ENCODE results near the gene LELP1.
"Not testable (repeated sequence)": the region's sequence is repeated elsewhere in the genome, so short reads cannot be mapped to it uniquely, and the experiment has no call there.

The LELP1 gene

DNA sequence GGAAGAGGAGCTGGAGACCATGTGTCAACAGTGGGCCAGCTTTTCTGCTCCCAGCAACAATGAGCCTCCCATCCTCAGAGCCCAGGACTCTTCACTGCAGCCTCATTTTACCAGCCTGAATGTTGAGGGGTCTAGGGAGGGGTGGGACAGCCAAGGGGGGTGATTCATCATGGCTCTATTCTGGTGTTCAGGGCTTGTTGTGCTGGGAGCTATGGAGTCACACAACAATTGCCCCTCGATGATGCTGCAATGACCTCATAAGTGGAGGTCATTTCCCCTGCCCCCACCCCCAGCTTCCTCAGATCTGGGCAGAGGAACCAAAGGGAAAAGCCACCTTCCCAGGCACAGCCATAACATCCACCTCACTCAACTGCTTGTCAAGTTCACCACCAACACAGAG, at the start of gene LELP1:
Gene LELP1, plus strand, starts transcription at position 301 of the 400 bp plus-strand sequence. CDS start 1,278 bp downstream, outside the sequence.
- no peak for DNase-seq

DNA sequence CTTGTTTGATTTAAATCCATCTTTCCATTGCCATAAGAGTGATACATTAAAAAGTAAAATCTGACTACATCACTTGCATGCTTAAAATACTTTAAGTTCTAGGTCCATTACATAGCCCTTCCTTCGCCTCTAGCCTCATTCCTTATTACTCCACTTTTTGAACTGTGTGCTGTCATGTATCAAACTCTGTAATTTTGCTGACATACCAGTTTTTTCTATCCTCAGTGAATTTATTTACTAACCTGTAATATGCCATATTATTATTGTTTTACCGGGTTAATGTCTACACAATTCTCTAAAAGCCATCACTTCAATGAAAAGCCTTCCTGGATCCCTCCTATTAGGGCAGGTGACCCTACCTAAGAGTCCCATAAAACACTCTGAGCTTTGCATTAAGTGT, 47.7 kb upstream of the LELP1 start:
- DNase-seq, result no peak

DNA sequence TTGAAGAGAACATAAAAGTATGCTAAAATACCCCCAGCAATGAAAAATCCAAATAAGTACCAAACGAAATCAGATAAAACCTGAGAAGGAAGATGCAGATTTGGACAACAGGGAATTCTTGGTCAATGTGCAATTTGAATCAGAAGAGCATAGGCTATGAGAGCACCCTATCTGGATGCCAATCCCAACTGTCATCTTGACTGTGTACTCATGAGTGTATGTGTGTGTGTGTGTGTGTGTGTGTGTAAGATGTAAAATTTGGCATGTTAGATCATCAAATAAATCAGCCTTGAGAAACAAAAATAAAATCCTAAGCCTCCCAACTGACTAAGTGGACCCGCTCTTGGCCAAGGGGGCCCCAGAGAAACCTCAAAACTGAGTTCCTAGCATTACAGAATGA, 34.5 kb upstream of the LELP1 start:
- no peak for DNase-seq

DNA sequence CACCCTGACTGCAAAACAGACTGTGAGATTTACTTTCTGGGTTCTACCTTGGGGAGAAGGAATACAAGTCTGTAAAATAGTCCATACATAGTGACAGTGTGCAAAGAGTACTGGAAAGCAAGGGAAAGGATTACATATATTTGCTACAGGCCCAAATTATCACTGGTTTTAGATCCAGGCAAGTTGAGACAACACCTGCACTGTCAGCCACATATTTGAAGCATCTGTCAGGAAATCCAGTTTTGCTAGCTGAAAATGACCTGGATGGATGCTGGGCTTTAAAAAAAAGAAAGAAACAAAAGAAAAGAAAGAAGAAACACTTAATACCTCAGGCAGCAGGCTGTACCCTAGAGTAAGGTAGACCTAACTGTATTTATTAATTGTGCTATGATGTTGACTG, 28.6 kb upstream of the LELP1 start:
- DNase-seq, result no peak

DNA sequence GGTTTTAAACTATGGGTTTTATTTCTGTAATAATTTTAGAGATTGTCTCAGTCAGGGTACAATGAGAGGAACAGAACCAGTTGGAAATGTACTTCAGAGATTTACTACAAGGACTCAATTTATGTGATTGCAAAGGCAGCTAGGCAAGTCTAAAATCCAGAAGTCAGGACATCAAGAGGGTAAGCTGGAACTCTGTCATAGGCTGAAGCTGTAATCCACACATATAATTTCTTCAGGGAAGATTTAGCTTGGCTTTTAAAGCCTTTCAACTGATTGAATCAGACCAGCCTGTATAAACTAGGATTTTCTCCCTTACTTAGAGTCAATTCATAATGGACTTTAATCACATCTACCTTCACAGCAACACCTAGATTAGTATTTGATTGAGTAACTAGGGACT, 24.3 kb upstream of the LELP1 start:
- no peak for DNase-seq

DNA sequence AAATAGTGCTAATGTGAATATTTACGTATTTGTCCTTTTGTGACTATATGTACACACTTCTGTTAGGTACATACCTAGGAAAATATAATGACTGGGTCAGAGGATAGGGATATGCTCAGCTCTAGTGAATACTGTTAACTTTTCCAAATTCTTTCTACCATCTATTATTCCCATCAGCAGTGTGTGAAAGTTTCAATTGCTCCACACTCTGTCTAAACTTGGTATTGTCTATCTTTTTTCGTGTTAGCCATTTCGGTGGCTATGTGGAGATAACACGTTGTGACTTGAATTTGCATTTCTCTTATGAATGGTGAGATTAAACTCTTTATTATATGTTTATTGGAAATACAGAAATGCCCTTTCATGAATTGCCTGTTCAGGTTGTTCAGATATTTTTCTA, 22.7 kb upstream of the LELP1 start:
- no peak for DNase-seq

DNA sequence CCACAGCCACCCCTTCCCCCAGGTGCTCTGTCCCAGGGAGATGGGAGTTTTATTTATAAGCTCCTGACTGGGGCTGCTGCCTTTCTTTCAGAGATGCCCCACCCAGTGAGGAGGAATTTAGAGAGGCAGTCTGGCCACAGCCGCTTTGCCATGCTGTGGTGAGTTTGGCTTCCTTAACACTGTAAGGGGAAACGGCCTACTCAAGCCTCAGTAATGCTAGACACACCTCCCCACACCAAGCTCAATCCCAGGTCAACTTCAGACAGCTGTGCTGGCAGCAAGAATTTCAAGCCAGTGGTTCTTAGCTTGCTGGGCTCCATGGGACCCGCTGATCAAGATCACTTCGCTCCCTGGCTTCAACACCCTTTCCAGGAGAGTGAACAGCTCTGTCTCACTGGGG, 14.9 kb upstream of the LELP1 start:
- not testable (repeated sequence) for DNase-seq

DNA sequence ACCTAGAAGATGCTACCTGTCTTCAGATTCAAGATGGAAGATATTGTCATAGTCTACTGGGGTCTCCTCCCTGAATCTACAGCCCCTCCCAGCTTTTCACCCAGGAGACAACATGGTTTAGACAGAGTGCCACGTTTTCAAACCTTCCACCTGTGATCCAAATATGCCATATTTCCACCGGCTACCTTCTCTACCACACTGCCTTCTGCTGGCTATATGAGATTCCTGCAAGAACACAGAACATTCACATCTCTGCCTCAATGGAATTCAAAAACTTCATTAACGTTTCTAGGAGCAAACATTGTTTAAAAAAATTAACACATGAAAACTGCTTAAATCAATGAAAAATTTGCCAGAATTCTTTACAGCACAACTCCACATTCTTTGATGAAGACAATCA, 12.9 kb upstream of the LELP1 start:
- DNase-seq, result no peak

DNA sequence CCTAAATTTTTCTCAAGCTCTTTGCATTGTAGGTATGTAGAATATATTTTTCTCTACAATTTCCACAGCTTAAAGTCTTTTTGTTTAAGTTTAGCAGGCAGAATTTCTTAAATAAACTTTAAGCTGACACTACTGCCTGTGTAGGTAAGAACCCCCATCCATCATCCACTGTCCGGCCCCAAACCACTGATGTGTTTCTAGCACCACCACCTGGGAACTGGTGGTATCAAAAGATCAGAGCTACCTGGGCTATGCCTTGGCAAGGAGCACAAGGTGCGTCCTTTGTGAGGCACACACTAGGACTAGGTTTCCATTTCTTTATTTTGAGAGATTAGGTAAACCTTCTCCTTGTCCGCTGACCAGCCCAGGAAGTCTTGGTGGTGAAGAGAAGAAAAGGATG, 10.5 kb upstream of the LELP1 start:
- no peak for DNase-seq

DNA sequence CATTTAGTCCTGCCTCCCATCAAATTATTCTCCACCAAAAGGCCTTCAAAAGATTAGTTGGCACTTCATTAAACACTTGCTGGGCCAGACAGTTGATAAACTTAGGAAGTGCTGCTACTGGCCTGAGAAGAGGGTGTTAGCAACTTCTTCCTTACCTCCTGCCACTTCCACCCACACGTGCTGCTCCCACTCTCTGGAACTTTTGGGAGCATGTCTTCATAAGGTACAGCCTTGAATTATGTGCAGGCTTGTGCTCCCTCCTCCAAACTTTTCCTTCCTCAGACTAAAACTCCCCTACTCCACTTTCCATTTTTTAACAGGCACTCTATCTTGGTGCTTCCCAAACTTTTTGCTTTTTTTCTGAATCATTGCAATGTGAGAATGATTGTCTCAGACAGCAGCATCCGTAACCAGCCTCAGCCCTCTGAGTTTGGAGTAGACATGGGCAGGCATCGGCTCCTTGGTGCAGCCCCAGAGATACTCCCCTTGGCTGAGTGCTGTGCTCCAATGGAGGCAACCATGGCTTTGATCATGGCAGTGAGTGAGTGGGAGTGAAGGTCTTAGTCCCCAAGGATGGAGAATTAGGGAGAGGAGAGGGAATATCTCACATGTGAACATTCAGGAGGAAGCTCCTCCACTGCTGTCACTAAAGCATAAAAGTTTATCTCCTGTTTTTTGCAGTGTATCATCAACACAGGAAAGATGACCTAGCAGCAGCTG, 8.7 kb upstream of the LELP1 start:
- DNase-seq, result no peak

DNA sequence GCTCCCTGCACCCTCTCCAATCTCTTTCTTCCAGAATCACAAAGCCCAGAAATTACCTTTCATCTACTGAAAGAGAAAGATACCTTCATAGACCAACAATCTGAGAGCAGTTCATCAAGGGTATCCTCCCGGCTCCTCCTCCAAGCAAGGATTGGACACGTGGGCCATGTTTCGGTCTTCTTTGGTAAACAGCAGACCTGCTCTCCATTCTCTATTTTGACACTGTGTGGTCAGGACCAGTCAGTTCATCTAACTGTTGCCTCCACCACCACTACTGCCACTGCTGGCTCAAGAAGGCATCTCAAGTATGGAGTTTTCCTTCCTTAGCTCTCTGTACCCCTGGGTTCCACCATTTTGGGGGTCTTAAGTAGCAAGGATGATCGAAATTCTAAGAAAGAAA, 8.0 kb upstream of the LELP1 start:
- no peak for DNase-seq

DNA sequence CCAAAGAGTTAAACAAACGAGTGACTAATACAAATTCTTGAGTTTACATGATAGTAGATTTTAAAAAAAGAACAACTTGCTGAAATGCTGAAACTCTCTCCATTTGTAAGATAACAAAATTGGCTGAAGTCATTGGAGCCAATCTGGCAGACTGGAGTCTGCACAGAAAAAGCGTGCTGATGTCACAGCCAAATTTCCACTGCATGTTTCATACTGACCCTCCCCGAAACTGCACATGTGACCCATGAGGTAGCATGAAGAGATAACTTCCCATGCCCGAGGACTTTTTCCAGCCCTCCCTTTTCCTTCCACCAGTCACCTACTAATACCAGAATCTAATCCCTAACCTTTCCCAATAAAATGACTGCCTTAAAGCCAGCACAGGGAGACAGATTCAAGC, 1.2 kb upstream of the LELP1 start:
- no peak for DNase-seq

DNA sequence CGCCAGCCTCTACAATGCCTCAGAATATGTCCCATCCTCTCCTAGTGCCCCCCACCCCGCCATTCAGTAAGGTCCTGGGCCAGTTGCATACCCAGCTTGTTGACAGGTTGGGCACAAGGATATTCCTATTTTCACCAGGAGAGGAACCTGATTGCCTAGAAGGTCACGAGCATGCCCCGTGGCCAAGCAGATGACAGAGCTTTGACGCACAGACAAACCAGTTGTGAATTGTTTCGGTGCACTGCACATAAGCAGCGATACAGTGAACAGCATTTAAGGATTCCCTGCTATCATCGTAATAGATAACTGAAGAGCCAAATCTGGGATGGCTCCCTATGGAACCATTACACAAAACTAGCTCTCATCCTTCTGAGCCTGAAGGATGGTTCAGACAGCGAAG, 3.4 kb downstream of the LELP1 start:
- DNase-seq, result no peak

DNA sequence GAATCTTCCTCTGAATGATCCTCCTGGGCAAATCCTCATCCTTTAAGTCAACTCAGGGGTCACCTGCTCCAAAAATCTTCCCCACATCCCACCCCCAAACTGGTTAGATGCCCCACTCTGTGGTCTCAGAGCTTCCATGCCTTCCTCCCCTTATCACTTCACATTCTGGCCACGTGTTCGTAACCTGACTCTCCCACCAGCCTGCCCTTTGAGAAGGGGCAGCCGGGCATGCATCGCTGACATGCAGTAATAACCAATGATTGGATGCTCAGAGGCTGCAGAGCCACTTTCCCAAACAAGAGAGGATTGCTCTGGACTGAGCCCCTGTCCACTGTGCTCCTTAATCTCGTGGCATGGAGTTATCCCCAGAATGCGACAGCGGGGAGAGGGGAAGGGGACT, 7.0 kb downstream of the LELP1 start:
- DNase-seq, result no peak

DNA sequence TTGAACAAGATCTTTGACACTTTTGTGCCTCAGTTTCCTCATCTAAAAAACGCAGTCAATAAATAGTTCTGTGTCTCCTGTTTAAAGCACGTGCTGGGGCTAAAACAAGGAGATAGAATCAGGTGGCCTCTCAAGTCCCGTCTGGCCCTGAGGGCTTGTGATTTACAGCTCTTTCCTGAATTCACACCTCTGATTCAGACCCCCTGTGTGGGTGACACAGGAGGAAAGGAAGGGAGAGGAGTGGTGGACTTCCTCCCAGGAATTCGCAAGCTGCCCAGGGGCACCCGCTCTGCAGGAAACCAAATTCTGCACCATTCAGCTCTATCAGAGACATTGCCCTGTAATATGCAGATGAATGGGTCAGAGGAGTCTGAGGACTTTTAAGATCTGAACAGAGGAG, 9.0 kb downstream of the LELP1 start:
- no peak for DNase-seq

DNA sequence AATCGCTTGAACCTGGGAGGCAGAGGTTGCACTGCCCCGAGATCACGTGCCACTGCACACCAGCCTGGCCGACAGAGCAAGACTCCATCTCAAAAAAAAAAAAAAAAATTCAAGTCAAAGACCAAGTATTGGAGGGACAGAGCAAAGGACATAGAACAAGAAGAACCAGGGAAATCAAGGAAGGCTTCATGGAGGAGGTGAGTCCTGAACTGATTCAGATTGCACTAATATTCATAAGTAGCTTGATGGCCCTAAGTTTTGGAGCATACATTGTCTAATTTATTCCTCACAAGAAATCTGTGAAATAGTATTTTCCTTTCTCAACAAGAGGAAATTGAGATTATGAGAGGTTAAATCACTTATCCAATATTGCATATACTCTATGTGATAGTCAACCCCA, 10.3 kb downstream of the LELP1 start:
- no peak for DNase-seq

DNA sequence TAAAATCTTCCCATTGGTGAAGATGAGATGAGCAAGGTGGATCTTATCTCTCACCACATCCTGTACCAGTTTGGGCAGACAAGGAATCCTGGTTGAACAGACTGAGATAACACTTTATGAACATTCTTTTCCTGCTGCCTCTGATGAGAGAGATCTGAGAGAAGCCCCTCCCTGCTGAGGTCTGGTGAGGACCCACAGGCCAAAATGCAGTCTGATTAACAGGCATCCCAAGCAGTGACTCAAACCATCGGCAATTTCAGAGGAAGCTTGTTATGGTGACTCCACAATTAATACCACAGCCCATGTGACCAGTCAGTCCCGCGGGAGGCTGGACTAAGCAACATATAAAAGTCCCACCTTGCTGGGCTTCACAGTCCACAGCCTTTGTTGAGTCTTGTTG, 14.0 kb downstream of the LELP1 start, which contains the start of gene PRR9:
Gene PRR9, plus strand, starts transcription at position 373 of the 400 bp plus-strand sequence. CDS start 561 bp downstream, outside the sequence.
- no peak for DNase-seq

DNA sequence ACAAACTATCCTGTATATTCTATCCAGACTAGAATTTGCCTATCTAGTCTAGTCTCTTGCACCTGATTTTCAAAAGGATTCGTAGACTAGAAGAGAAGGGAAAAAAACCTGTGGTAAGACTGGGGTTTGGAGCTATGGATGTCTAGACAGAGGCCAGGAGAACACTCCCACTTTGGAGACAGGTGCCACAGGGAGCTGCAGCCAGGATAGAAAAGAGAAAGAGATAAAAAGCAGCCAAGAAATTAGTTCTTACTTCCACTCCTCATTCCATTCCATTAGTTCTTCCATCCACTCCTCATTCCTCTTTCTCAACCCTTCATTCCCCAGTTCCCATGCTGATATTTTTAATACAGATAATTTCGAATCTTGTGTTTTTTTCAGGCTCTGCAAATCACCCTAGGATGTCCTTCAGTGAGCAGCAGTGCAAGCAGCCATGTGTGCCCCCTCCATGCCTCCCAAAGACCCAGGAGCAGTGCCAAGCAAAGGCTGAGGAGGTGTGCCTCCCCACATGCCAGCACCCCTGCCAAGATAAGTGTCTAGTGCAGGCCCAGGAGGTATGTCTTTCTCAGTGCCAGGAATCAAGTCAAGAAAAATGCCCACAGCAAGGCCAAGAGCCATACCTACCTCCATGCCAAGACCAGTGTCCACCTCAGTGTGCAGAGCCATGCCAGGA, 14.7 kb downstream of the LELP1 start:
- DNase-seq, result no peak

DNA sequence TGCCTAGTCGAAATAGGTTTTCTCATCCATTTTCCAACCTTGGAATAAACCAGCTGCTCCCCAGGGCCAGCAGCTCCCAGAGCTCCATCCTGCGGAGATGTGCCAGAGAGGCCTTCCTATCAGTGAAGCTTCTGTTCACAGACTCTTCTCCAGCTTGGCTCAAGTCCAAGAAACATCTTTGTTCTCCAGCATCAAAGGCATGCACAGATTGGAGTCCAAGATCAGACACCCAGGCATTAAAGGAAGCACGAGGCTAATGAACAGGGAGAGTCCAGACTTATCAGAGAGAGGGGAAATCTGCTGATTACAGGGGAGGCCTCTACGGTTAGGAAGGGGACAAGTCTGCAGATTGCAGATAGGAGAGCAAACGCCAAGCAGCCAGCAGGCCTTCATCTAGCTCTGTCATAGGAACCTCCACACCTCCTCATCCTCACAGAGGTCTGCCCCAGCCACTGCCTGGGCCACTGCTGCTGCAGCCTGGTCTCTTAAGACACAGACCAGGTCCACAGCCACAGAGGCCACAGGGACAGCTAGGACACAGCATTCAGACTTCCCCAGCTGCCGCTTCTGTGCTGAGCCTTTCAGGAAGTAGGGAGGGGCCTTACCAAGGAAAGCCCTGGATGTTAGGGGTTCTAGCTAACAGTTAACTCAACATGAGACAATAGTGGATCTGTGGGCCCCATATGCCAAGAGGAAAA, 17.5 kb downstream of the LELP1 start:
- DNase-seq, result no peak

DNA sequence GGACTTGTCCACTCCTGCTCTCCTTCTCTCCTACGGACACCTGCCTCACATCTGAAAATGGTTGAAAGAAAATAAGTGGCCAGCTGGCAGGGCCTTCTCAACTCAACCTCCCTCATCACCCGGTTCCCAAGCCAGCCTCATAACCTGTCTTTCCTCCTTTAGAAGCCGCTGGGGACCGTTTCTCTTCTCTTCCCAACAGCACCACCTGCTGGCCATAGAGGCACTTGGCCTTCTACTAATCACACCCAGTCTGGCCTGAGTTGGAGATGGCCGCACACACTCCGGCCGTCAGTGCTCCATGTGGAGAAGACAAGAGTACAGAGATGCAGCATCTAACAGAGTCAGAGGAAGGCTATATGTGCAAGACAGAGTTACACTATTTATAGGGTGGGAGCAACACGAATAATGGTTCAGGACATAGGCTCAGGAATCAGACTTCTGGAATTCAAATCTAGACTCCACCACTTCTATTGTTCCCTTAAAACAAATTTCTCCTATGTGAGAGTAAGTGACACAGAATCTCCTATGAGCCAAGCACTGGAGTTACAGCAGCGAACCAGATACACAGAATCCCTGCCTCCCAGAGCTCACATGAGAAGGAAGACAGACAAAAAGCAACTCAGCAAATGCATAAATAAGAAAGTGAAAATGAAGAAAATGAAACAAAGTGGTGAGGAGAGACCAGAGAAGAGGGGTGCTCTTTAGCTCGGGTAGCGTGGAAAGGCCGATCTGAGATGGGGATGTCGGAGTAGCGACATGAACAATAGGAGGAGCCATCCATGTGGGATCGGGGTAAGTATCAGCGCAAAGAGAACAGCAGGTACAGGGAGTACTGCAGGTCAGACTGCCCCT, 20.0 kb downstream of the LELP1 start:
- DNase-seq, result peak in 3 of 4 experiments; percentile 2 to 23 (median 4)

DNA sequence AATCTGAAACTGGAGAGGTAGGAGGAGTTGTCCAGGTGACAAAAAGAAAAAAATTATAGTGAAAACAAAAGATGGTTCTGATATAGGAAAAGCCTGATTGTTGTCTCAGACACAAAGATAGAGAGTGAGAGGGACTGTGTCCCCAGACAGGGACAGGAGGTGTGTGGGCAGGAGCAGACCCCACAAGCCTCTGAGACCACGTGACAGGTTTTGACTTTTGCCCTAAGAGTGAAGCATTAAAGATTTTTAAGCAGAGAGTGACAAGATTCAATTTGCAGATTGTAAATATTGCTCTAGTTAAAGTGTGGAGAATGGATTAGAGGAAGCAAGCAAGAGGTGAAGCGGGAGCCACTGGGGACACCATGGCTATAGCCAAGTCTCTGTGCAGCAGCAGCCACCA, 24.6 kb downstream of the LELP1 start:
- DNase-seq, result no peak

DNA sequence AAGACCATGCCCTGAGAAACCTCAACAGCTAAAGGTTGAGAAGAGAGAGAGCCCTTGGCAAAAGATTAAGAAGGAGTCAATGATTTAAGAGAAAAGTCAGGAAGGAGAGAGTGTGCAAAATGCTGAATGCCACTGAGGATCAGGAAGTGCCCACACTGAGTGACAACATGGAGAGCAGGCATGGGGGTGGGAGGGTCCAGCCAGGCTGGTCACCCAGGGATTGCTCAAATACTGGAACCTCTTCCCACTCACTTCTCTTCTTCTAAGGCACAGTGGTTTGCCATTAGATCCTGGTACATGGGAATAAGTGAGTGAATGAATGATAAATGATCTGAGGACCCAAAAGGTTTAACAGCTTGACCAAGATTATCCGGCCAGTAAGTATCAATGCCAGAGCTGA, 25.3 kb downstream of the LELP1 start:
- no peak for DNase-seq
